HepG2 (cell line): ENCODE results near the gene VAMP5. TPM values are rescaled to one million over a fixed set of nuclear protein-coding genes. Genes with fewer than 3 reads are reported as not detected.
A peak's percentile ranks its signal among the peaks of the same experiment; 100 is the strongest.

Experiments
- CTCF ChIP-seq: sonication (generic); formaldehyde crosslinking; IDR thresholded peaks from 2 replicates; pipeline ENCODE4 v1.5.0; 2020; ENCODE audit warnings: mild to moderate bottlenecking, missing genetic modification reagents, moderate library complexity
- EED ChIP-seq: sonication (generic); formaldehyde crosslinking; IDR thresholded peaks from 2 replicates; pipeline ENCODE4 v1.5.0; 2020; ENCODE audit warnings: mild to moderate bottlenecking, missing genetic modification reagents
- FOSL1 ChIP-seq: sonication (generic); formaldehyde crosslinking; IDR thresholded peaks from 2 replicates; pipeline ENCODE4 v1.9.0; 2021; ENCODE audit warnings: missing genetic modification reagents, borderline replicate concordance
- HNF4G ChIP-seq, 2 experiments: sonication (generic) in 1 of 2; formaldehyde crosslinking in 1 of 2; IDR thresholded peaks; 2 replicates each; pipeline versions ENCODE4 v1.4.0 to v1.6.1; 2011 to 2020; ENCODE audit warnings: borderline replicate concordance in 2 of 2, low read depth in 2 of 2, mild to moderate bottlenecking in 2 of 2, low read length in 1 of 2, missing genetic modification reagents in 1 of 2, moderate library complexity in 1 of 2
- HNRNPL ChIP-seq: fragments of 200-400 bp; formaldehyde crosslinking; IDR thresholded peaks from 2 replicates; pipeline ENCODE4 v1.6.1; 2017; ENCODE audit warnings: mild to moderate bottlenecking, low read depth, low read length
- MLXIP ChIP-seq: sonication (generic); formaldehyde crosslinking; IDR thresholded peaks from 2 replicates; pipeline ENCODE4 v1.9.0; 2021; ENCODE audit warnings: missing genetic modification reagents, borderline replicate concordance
- SMAD1 ChIP-seq: sonication (generic); formaldehyde crosslinking; IDR thresholded peaks from 2 replicates; pipeline ENCODE4 v1.4.0; 2020; ENCODE audit warnings: missing genetic modification reagents, low read depth, mild to moderate bottlenecking, borderline replicate concordance
- TFE3 ChIP-seq: IDR thresholded peaks from 2 replicates; pipeline ENCODE4 v1.6.1; 2016
- XRCC5 ChIP-seq: fragments of 200-400 bp; formaldehyde crosslinking; optimal IDR thresholded peaks from 2 replicates; pipeline ENCODE3; 2017; ENCODE audit warnings: mild to moderate bottlenecking, low read length
- ZFP82 ChIP-seq: sonication (generic); formaldehyde crosslinking; IDR thresholded peaks from 2 replicates; pipeline ENCODE4 v1.5.1; 2020; ENCODE audit warnings: mild to moderate bottlenecking, missing genetic modification reagents, borderline replicate concordance
- ZFP91 ChIP-seq: sonication (generic); formaldehyde crosslinking; IDR thresholded peaks from 2 replicates; pipeline ENCODE4 v1.9.0; 2022; ENCODE audit warnings: missing genetic modification reagents, mild to moderate bottlenecking, borderline replicate concordance
- ZNF207 ChIP-seq: fragments of 450-650 bp; IDR thresholded peaks from 2 replicates; pipeline ENCODE4 v1.6.1; 2016; ENCODE audit warnings: antibody characterized with exemption, borderline replicate concordance
- ZNF691 ChIP-seq: sonication (generic); formaldehyde crosslinking; IDR thresholded peaks from 2 replicates; pipeline ENCODE4 v1.4.0; 2020; ENCODE audit warnings: missing genetic modification reagents, low read depth, mild to moderate bottlenecking, borderline replicate concordance
- ZNF816 ChIP-seq: sonication (generic); formaldehyde crosslinking; IDR thresholded peaks from 2 replicates; pipeline ENCODE4 v1.8.0; 2022; ENCODE audit warnings: missing genetic modification reagents, mild to moderate bottlenecking, borderline replicate concordance
- ZSCAN31 ChIP-seq: sonication (generic); formaldehyde crosslinking; IDR thresholded peaks from 2 replicates; pipeline ENCODE4 v1.5.0; 2020; ENCODE audit warnings: low read depth, mild to moderate bottlenecking, missing genetic modification reagents
- polyA plus RNA-seq, 8 experiments: library from polyadenylated mRNA; depleted of rRNA in 3 of 8; stranded (reverse) in 7 of 8; unstranded in 1 of 8; fragments of >200 nt; fragmentation: Illumina TruSeq in 4 of 8; extraction: Trizol in 4 of 8; gene quantifications; 2 replicates each; pipeline versions ENCODE4 v1.2.1 to v1.2.3, GENCODE V29; 2011 to 2016; ENCODE audit warnings: low read depth in 4 of 8, missing spikeins in 1 of 8, mixed read lengths in 1 of 8; ENCODE audit not compliant: insufficient read depth in 1 of 8
- total RNA-seq, 5 experiments: library from RNA; depleted of rRNA; stranded (reverse); fragments of >200 nt; fragmentation: Illumina TruSeq; extraction: Trizol; gene quantifications; 2 replicates each; pipeline ENCODE4 v1.2.3, GENCODE V29; 2016; ENCODE audit warnings: low read depth in 1 of 5

Gene VAMP5
- total and polyA plus RNA-seq, 2 of the 13 experiments (the other 11 are each of a cell fraction or from before 2014, with no cell fraction given) = 7.2 to 56.7 TPM

- TF ChIP-seq ZNF691 (CRISPR knock-in tag) = peak; percentile 75; the same call in 1 of the 2 replicates
- 0 out of 2 replicates have a peak, but pooled peaks have one; percentile 52 for TF ChIP-seq HNRNPL
- TF ChIP-seq TFE3 (CRISPR knock-in tag) = peak; percentile 41; the same call in 1 of the 2 replicates
- peak; percentile 81 for TF ChIP-seq EED (CRISPR knock-in tag)
- no peak; the same call in 1 of the 2 replicates for TF ChIP-seq MLXIP (CRISPR knock-in tag)
- TF ChIP-seq ZNF816 (CRISPR knock-in tag) = peak; percentile 96
- TF ChIP-seq ZFP91 (CRISPR knock-in tag) = peak; percentile 84
- TF ChIP-seq ZSCAN31 (CRISPR knock-in tag) = peak; percentile 78
- TF ChIP-seq HNF4G (IDR thresholded peaks at IDR 0.05; ENCODE audit: borderline replicate concordance, low read depth, low read length) = peak; percentile 78
- TF ChIP-seq HNF4G (CRISPR knock-in tag; IDR thresholded peaks at IDR 0.05; ENCODE audit: borderline replicate concordance, low read depth) = peak; percentile 87; the same call in 1 of the 2 replicates
- no peak for TF ChIP-seq FOSL1 (CRISPR knock-in tag)
- TF ChIP-seq ZNF207 = no peak
- TF ChIP-seq SMAD1 = peak; percentile 45; the same call in 1 of the 2 replicates
- TF ChIP-seq ZFP82 = peak; percentile 57; the same call in 1 of the 2 replicates
- peak; percentile 48 for TF ChIP-seq CTCF (CRISPR knock-in tag)
- TF ChIP-seq XRCC5 = peak; percentile 96
Observed at GRCh38 chr2:85561280-85562212, 22.7 kb upstream of the VAMP5 start, which contains the start of gene GGCX (continued).
